ENCODE data around the gene RAB3GAP1. TPM values are rescaled to one million over a fixed set of nuclear protein-coding genes. Genes with fewer than 3 reads are reported as not detected.

Gene RAB3GAP1
- total RNA-seq, 2 donors from 2014 or later: 28.5 to 29.6 TPM

GRCh38 chr2:135094508-135094907 is 42.4 kb downstream of the RAB3GAP1 start:
- WGBS, 2 experiments (ENCODE audit: insufficient coverage in 1 of 2, insufficient read length in 1 of 2): 95 to 100% methylated on average over 2 of the region's 2 CpGs
- peaks cover 29% of the 10 kb centered on the region for H3K36me3 Mint-ChIP-seq (ENCODE audit: low read depth)
- Histone ChIP-seq H3K36me3 (ENCODE audit: control insufficient read depth, insufficient read depth, low read length) (peaks cover 54% of the 10 kb centered on the region), H3K4me3 (ENCODE audit: low read length) (no peak overlapping the region), H3K9me3 (ENCODE audit: control insufficient read depth, low read length) (peaks cover 12% of the 10 kb centered on the region), H3K27me3 (ENCODE audit: control insufficient read depth, insufficient read depth, low read length, poor library complexity, severe bottlenecking) (no peaks in the 10 kb centered on the region), H3K27ac (ENCODE audit: low read depth, low read length) (no peak overlapping the region), H3K4me1 (ENCODE audit: control insufficient read depth, insufficient read depth, low read length) (peaks cover 4% of the 10 kb centered on the region), H3K9ac (ENCODE audit: extremely low read depth, low read length, poor library complexity, severe bottlenecking) (no peak overlapping the region)
- H3K4me3 Mint-ChIP-seq: no peak overlapping the region
- H3K4me1 Mint-ChIP-seq: peaks cover 20% of the 10 kb centered on the region
- DNase-seq: no peak
- H3K9me3 Mint-ChIP-seq: peaks cover 2% of the 10 kb centered on the region
- no peak overlapping the region for H3K27ac Mint-ChIP-seq
- no peak for TF ChIP-seq CTCF (conservative IDR thresholded peaks at IDR 0.05)
- no peaks in the 10 kb centered on the region for H3K27me3 Mint-ChIP-seq (ENCODE audit: insufficient read depth)

- no peak overlapping the region for H3K27ac Mint-ChIP-seq
- Histone ChIP-seq H3K36me3 (ENCODE audit: control insufficient read depth, insufficient read depth, low read length) (peaks cover 51% of the 10 kb centered on the region), H3K4me3 (ENCODE audit: low read length) (no peak overlapping the region), H3K27me3 (ENCODE audit: control insufficient read depth, insufficient read depth, low read length, poor library complexity, severe bottlenecking) (no peaks in the 10 kb centered on the region), H3K9ac (ENCODE audit: extremely low read depth, low read length, poor library complexity, severe bottlenecking) (no peak overlapping the region), H3K27ac (ENCODE audit: low read depth, low read length) (no peak overlapping the region), H3K9me3 (ENCODE audit: control insufficient read depth, low read length) (peaks cover 8% of the 10 kb centered on the region), H3K4me1 (ENCODE audit: control insufficient read depth, insufficient read depth, low read length) (peaks cover 4% of the 10 kb centered on the region)
- WGBS, 2 experiments (ENCODE audit: insufficient coverage in 1 of 2, insufficient read length in 1 of 2): 100% methylated on average over 2 of the region's 3 CpGs; no CpG with 5 or more reads in 1 of the 2 experiments
- H3K4me3 Mint-ChIP-seq: no peak overlapping the region
- TF ChIP-seq CTCF (conservative IDR thresholded peaks at IDR 0.05): no peak
- H3K4me1 Mint-ChIP-seq: peaks cover 18% of the 10 kb centered on the region
- H3K27me3 Mint-ChIP-seq (ENCODE audit: insufficient read depth): no peaks in the 10 kb centered on the region
- DNase-seq: no peak
- H3K9me3 Mint-ChIP-seq: no peaks in the 10 kb centered on the region
- H3K36me3 Mint-ChIP-seq (ENCODE audit: low read depth): peaks cover 26% of the 10 kb centered on the region
These were observed 43.5 kb downstream of the RAB3GAP1 start for GRCh38 chr2:135095591-135095990.

- Mint-ChIP-seq H3K4me3 (no peak overlapping the region), H3K27me3 (ENCODE audit: insufficient read depth) (no peaks in the 10 kb centered on the region), H3K36me3 (ENCODE audit: low read depth) (peaks cover 30% of the 10 kb centered on the region), H3K27ac (no peak overlapping the region), H3K9me3 (no peaks in the 10 kb centered on the region), H3K4me1 (peaks cover 11% of the 10 kb centered on the region)
- no peak for DNase-seq
- H3K27ac ChIP-seq (ENCODE audit: low read depth, low read length): no peak overlapping the region
- H3K36me3 ChIP-seq (ENCODE audit: control insufficient read depth, insufficient read depth, low read length): peaks cover 60% of the 10 kb centered on the region
- no peak for TF ChIP-seq CTCF (conservative IDR thresholded peaks at IDR 0.05)
- peaks cover 4% of the 10 kb centered on the region for H3K4me1 ChIP-seq (ENCODE audit: control insufficient read depth, insufficient read depth, low read length)
- no peaks in the 10 kb centered on the region for H3K27me3 ChIP-seq (ENCODE audit: control insufficient read depth, insufficient read depth, low read length, poor library complexity, severe bottlenecking)
- no peak overlapping the region for H3K4me3 ChIP-seq (ENCODE audit: low read length)
- 78 to 90% methylated on average over 1 to 3 of the region's 4 CpGs for WGBS, 2 experiments (ENCODE audit: insufficient coverage in 1 of 2, insufficient read length in 1 of 2)
- H3K9me3 ChIP-seq (ENCODE audit: control insufficient read depth, low read length): peaks cover 10% of the 10 kb centered on the region
- no peak overlapping the region for H3K9ac ChIP-seq (ENCODE audit: extremely low read depth, low read length, poor library complexity, severe bottlenecking)
These were observed 44.8 kb downstream of the RAB3GAP1 start for GRCh38 chr2:135096665-135097446.

Measured in endodermal cell (in vitro differentiated cells).